ENCODE results near the gene QPRT. TPM values are rescaled to one million over a fixed set of nuclear protein-coding genes. Genes with fewer than 3 reads are reported as not detected.

QPRT gene
- total and polyA plus RNA-seq, 2 of the 8 experiments (the other 6 are each of a cell fraction or from before 2014, with no cell fraction given), result 89.0 to 102 TPM

GRCh38 chr16:29662729-29663015 lies 16.3 kb upstream of the QPRT start:
- no peak for DNase-seq (ENCODE audit: low read depth in 1 of 2, low spot score in 2 of 2)
- no peaks in the 10 kb centered on the region for H3K79me2 ChIP-seq (ENCODE audit: control insufficient read depth in 1 of 2, insufficient read depth in 2 of 2, low read length in 2 of 2)
- H3K23me2 ChIP-seq (ENCODE audit: low read depth, low read length), result no peaks in the 10 kb centered on the region; the same call in 1 of the 2 replicates
- no peak overlapping the region for H3K23ac ChIP-seq (ENCODE audit: insufficient read length)
- no peak overlapping the region for H4K8ac ChIP-seq (ENCODE audit: extremely low read depth, insufficient read depth, low read length)
- no peak for TF ChIP-seq POU5F1 (IDR thresholded peaks at IDR 0.05; ENCODE audit: low read depth, low read length)
- TF ChIP-seq KDM1A (IDR thresholded peaks at IDR 0.05; ENCODE audit: borderline replicate concordance, low read length), result no peak
- TF ChIP-seq TCF12 (IDR thresholded peaks at IDR 0.05; ENCODE audit: low read depth, low read length), result no peak
- no peak for TF ChIP-seq TAF1 (IDR thresholded peaks at IDR 0.05; ENCODE audit: low read depth, low read length)
- TF ChIP-seq CHD1 (IDR thresholded peaks at IDR 0.05; ENCODE audit: low read depth, low read length), result no peak
- TF ChIP-seq BACH1 (IDR thresholded peaks at IDR 0.05; ENCODE audit: low read length), result no peak
- no peak for TF ChIP-seq KDM4A (IDR thresholded peaks at IDR 0.05; ENCODE audit: low read depth, low read length, severe bottlenecking)
- TF ChIP-seq NANOG (IDR thresholded peaks at IDR 0.05; ENCODE audit: insufficient read depth, low read depth, low read length, poor library complexity, severe bottlenecking), result no peak
- TF ChIP-seq ASH2L (IDR thresholded peaks at IDR 0.05; ENCODE audit: low read length), result no peak
- TF ChIP-seq JUND (IDR thresholded peaks at IDR 0.05; ENCODE audit: low read length), result no peak
- no peak for TF ChIP-seq HDAC6 (IDR thresholded peaks at IDR 0.05; ENCODE audit: low read depth, low read length)
- TF ChIP-seq SP2 (IDR thresholded peaks at IDR 0.05; ENCODE audit: low read length), result no peak
- TF ChIP-seq CEBPB (IDR thresholded peaks at IDR 0.05; ENCODE audit: low read depth, low read length), result no peak
- TF ChIP-seq EGR1 (IDR thresholded peaks at IDR 0.05; ENCODE audit: borderline replicate concordance, low read depth, low read length), result no peak
- no peak for TF ChIP-seq GABPA (IDR thresholded peaks at IDR 0.05; ENCODE audit: borderline replicate concordance, insufficient read depth, low read length)
- TF ChIP-seq RBBP5 (IDR thresholded peaks at IDR 0.05; ENCODE audit: borderline replicate concordance, low read depth, low read length), result no peak
- ChIA-PET CTCF (ENCODE audit: partially characterized antibody) (interaction anchor here (0.8 to 2.1 kb wide), 4 partner anchors 11 to 36 kb away, joined by 3 to 5 read pairs (median 3); no protein-coding TSS in a partner anchor), POLR2A (ENCODE audit: partially characterized antibody) (interaction anchor here (0.9 to 2.3 kb wide), 4 partner anchors 11 to 47 kb away, joined by 3 to 6 read pairs (median 4); no protein-coding TSS in a partner anchor)
- H3K14ac ChIP-seq (ENCODE audit: insufficient read length), result no peak overlapping the region
- H3K4me3 ChIP-seq (ENCODE audit: extremely low read depth in 1 of 4, insufficient read depth in 2 of 4, low read depth in 3 of 4, low read length in 4 of 4), result no peak overlapping the region
- peaks cover 0 to 22% (median 14%) of the 10 kb centered on the region in 4 experiments; a peak in 6 of 7 replicates for H3K4me1 ChIP-seq (replicated peaks in 1 of 4; ENCODE audit: control insufficient read depth in 3 of 4, insufficient read depth in 4 of 4, low read length in 3 of 4)
- no peak overlapping the region for H3K9ac ChIP-seq (replicated peaks in 1 of 4; ENCODE audit: extremely low read depth in 1 of 4, low read depth in 3 of 4, low read length in 3 of 4)
- no peak overlapping the region; the same call in 1 of the 2 replicates for H2BK12ac ChIP-seq (ENCODE audit: low read depth, low read length)
- H3K4me2 ChIP-seq (ENCODE audit: insufficient read depth in 1 of 2, low read depth in 2 of 2, low read length in 2 of 2), result no peak overlapping the region
- no peaks in the 10 kb centered on the region; a peak in 1 of 7 replicates for H3K27me3 ChIP-seq (replicated peaks in 1 of 4; ENCODE audit: control insufficient read depth in 3 of 4, extremely low read depth in 1 of 4, insufficient read depth in 3 of 4, low read length in 3 of 4)
- FAIRE-seq, result no peak
- H2BK5ac ChIP-seq (ENCODE audit: low read depth, low read length), result peak overlapping the region; percentile 5; the same call in 1 of the 2 replicates
- H3K27ac ChIP-seq (ENCODE audit: low read depth, low read length), result no peak overlapping the region
- H3K36me3 ChIP-seq (ENCODE audit: control insufficient read depth in 2 of 4, insufficient read depth in 4 of 4, low read length in 3 of 4), result no peaks in the 10 kb centered on the region
- no peak overlapping the region for H4K91ac ChIP-seq (replicated peaks; ENCODE audit: insufficient read length, low read length)
- H4K20me1 ChIP-seq (replicated peaks in 1 of 2; ENCODE audit: control insufficient read depth in 1 of 2, insufficient read depth in 2 of 2, low read length in 2 of 2), result no peaks in the 10 kb centered on the region
- H4K5ac ChIP-seq (ENCODE audit: insufficient read length, low read depth, low read length), result no peak overlapping the region
- H3K9me3 ChIP-seq (ENCODE audit: insufficient read depth in 2 of 2, low read depth in 1 of 2, low read length in 1 of 2), result no peaks in the 10 kb centered on the region
- H3K79me1 ChIP-seq (ENCODE audit: low read depth, low read length), result 0 out of 2 replicates have a peak, but pooled peaks cover under 1% of the 10 kb centered on the region
- H2BK20ac ChIP-seq (ENCODE audit: low read length), result 0 out of 2 replicates have a peak overlapping the region, but pooled peaks have one; percentile 23
- H2BK15ac ChIP-seq (ENCODE audit: low read length), result no peak overlapping the region
- no peak overlapping the region for H2AFZ ChIP-seq (ENCODE audit: low read length)
- peak overlapping the region; percentile 78 for H3K4ac ChIP-seq (replicated peaks; ENCODE audit: insufficient read length, low read depth, low read length)
- 85% methylated on average over 4 of the region's 4 CpGs; no CpG with 5 or more reads in 1 of the 2 experiments for WGBS, 2 experiments (ENCODE audit: extremely low coverage in 1 of 2, insufficient coverage in 1 of 2, insufficient read length in 1 of 2, insufficient replicate concordance in 2 of 2, low coverage in 1 of 2, low lambda C conversion rate in 2 of 2, missing lambda C conversion rate in 1 of 2)
- no peak overlapping the region for H3K56ac ChIP-seq (replicated peaks; ENCODE audit: insufficient read length, low read depth, low read length)
- peak overlapping the region; percentile 19; the same call in 1 of the 2 replicates for H3K18ac ChIP-seq (ENCODE audit: extremely low read depth, low read length)
- no peak overlapping the region for H2BK120ac ChIP-seq (replicated peaks; ENCODE audit: low read depth, low read length)
- no peak overlapping the region for H2AK5ac ChIP-seq (ENCODE audit: low read depth, low read length)
